ENCODE measurements around the gene GNAT1.

GNAT1 gene

GRCh38 chr3:50203809-50204803 lies 12.7 kb downstream of the GNAT1 start:
- DNase-seq (ENCODE audit: extremely low spot score) = no peak
- POLR2A ChIA-PET = interaction anchor here (1.0 to 2.6 kb wide), 11 partner anchors 9 to 146 kb away, joined by 3 to 13 read pairs (median 3); partner anchors contain the start of genes CYB561D2, GNAI2 and NPRL2
- TF ChIP-seq ELF4 (IDR thresholded peaks at IDR 0.05) = no peak
- no peak for TF ChIP-seq CTBP1 (IDR thresholded peaks at IDR 0.05; ENCODE audit: borderline replicate concordance)
- TF ChIP-seq SP1 (IDR thresholded peaks at IDR 0.05) = no peak
- no peak for TF ChIP-seq FOXM1 (IDR thresholded peaks at IDR 0.05; ENCODE audit: borderline replicate concordance)
- no peak for TF ChIP-seq L3MBTL2 (conservative IDR thresholded peaks at IDR 0.05)
- TF ChIP-seq PKNOX1 (IDR thresholded peaks at IDR 0.05) = no peak
- TF ChIP-seq LEF1 (IDR thresholded peaks at IDR 0.05; ENCODE audit: borderline replicate concordance) = no peak
- no peak for TF ChIP-seq SUZ12 (IDR thresholded peaks at IDR 0.05)
- no peak for TF ChIP-seq BHLHE40 (IDR thresholded peaks at IDR 0.05; ENCODE audit: borderline replicate concordance)
- TF ChIP-seq FOXA1 (IDR thresholded peaks at IDR 0.05) = no peak
- TF ChIP-seq TARDBP (IDR thresholded peaks at IDR 0.05) = no peak
- TF ChIP-seq HDGF (IDR thresholded peaks at IDR 0.05; ENCODE audit: borderline replicate concordance) = no peak
- no peak for TF ChIP-seq ZNF384 (IDR thresholded peaks at IDR 0.05)
- no peak for TF ChIP-seq ARNT (IDR thresholded peaks at IDR 0.05)
- no peak for TF ChIP-seq FOXK2 (IDR thresholded peaks at IDR 0.05)
- no peak for TF ChIP-seq NFRKB (IDR thresholded peaks at IDR 0.05)
- CTCF ChIA-PET = interaction anchor here (1.0 to 3.8 kb wide), 6 partner anchors 10 to 48 kb away, joined by 3 to 16 read pairs (median 3); no protein-coding TSS in a partner anchor

- peak; percentile 84 for DNase-seq (ENCODE audit: extremely low spot score)
- no peak for TF ChIP-seq ELF4 (IDR thresholded peaks at IDR 0.05)
- TF ChIP-seq SUZ12 (IDR thresholded peaks at IDR 0.05) = no peak
- no peak for TF ChIP-seq ZNF384 (IDR thresholded peaks at IDR 0.05)
- no peak for TF ChIP-seq FOXA1 (IDR thresholded peaks at IDR 0.05)
- TF ChIP-seq HDGF (IDR thresholded peaks at IDR 0.05; ENCODE audit: borderline replicate concordance) = no peak
- TF ChIP-seq FOXK2 (IDR thresholded peaks at IDR 0.05) = no peak
- TF ChIP-seq BHLHE40 (IDR thresholded peaks at IDR 0.05; ENCODE audit: borderline replicate concordance) = no peak
- TF ChIP-seq SP1 (IDR thresholded peaks at IDR 0.05) = no peak
- no peak for TF ChIP-seq FOXM1 (IDR thresholded peaks at IDR 0.05; ENCODE audit: borderline replicate concordance)
- no peak for TF ChIP-seq CTBP1 (IDR thresholded peaks at IDR 0.05; ENCODE audit: borderline replicate concordance)
- ChIA-PET POLR2A (interaction anchor here (1.0 to 2.6 kb wide), 8 partner anchors 10 to 146 kb away, joined by 3 to 13 read pairs (median 3); partner anchors contain the start of genes CYB561D2 and NPRL2), CTCF (interaction anchor here (1.1 to 3.8 kb wide), 4 partner anchors 10 to 21 kb away, joined by 3 to 16 read pairs (median 3); no protein-coding TSS in a partner anchor)
Observed at GRCh38 chr3:50204804-50205412, 13.5 kb downstream of the GNAT1 start, which contains the start of gene SLC38A3. Gene SLC38A3, plus strand, starts transcription at chr3:50205271. Its CDS starts 8,929 bp downstream, at chr3:50214200.

- ChIA-PET CTCF (interaction anchor here (1.1 to 3.8 kb wide), 4 partner anchors 11 to 21 kb away, joined by 3 to 16 read pairs (median 3); no protein-coding TSS in a partner anchor), POLR2A (interaction anchor here (1.0 to 2.6 kb wide), 8 partner anchors 10 to 145 kb away, joined by 3 to 13 read pairs (median 3); partner anchors contain the start of genes CYB561D2 and NPRL2)
- TF ChIP-seq LEF1 (IDR thresholded peaks at IDR 0.05; ENCODE audit: borderline replicate concordance) (no peak), SUZ12 (IDR thresholded peaks at IDR 0.05) (no peak), L3MBTL2 (conservative IDR thresholded peaks at IDR 0.05) (peak; percentile 70; the same call in 1 of the 2 replicates)
- peak; percentile 25 for DNase-seq (ENCODE audit: extremely low spot score)
Observed at GRCh38 chr3:50205413-50206276, 14.2 kb downstream of the GNAT1 start.

GRCh38 chr3:50207359-50208042 lies 16.1 kb downstream of the GNAT1 start:
- POLR2A ChIA-PET = no interaction called here
- TF ChIP-seq SUZ12 (IDR thresholded peaks at IDR 0.05) (no peak), ZNF384 (IDR thresholded peaks at IDR 0.05) (no peak), LEF1 (IDR thresholded peaks at IDR 0.05; ENCODE audit: borderline replicate concordance) (no peak), ARNT (IDR thresholded peaks at IDR 0.05) (no peak), TARDBP (IDR thresholded peaks at IDR 0.05) (no peak), PKNOX1 (IDR thresholded peaks at IDR 0.05) (no peak), NFRKB (IDR thresholded peaks at IDR 0.05) (no peak), FOXK2 (IDR thresholded peaks at IDR 0.05) (no peak), CTBP1 (IDR thresholded peaks at IDR 0.05; ENCODE audit: borderline replicate concordance) (no peak), FOXA1 (IDR thresholded peaks at IDR 0.05) (no peak), FOXM1 (IDR thresholded peaks at IDR 0.05; ENCODE audit: borderline replicate concordance) (no peak), HDGF (IDR thresholded peaks at IDR 0.05; ENCODE audit: borderline replicate concordance) (no peak), ELF4 (IDR thresholded peaks at IDR 0.05) (no peak), BHLHE40 (IDR thresholded peaks at IDR 0.05; ENCODE audit: borderline replicate concordance) (no peak)
- no peak for DNase-seq (ENCODE audit: extremely low spot score)
- CTCF ChIA-PET = no interaction called here
